Esophagus mucosa (tissue), 1 donor: ENCODE measurements around the gene DNAJC5. TPM values are rescaled to one million over a fixed set of nuclear protein-coding genes. Genes with fewer than 3 reads are reported as not detected.

Experiments used
- ATAC-seq: fragments of 200-7000 bp; cut with Tn5 transposase; one replicate; pipeline ENCODE4 v1.9.1; 2020
- total RNA-seq: library from RNA; stranded (reverse); gene quantifications from one replicate; pipeline ENCODE4 v1.2.4, GENCODE V29; 2023
- donor health status: DM: yes; HTN: yes; CAD: no.

The DNAJC5 gene
- total RNA-seq, 1 donor from 2014 or later, result 64.8 TPM

GRCh38 chr20:63885264-63886053 lies 9.5 kb upstream of the DNAJC5 start:
- ATAC-seq, result peak; percentile 83

- ATAC-seq, result no peak
Observed at GRCh38 chr20:63886054-63886419, 8.9 kb upstream of the DNAJC5 start.

GRCh38 chr20:63886921-63887320 lies 8.0 kb upstream of the DNAJC5 start:
- no peak for ATAC-seq

DNA sequence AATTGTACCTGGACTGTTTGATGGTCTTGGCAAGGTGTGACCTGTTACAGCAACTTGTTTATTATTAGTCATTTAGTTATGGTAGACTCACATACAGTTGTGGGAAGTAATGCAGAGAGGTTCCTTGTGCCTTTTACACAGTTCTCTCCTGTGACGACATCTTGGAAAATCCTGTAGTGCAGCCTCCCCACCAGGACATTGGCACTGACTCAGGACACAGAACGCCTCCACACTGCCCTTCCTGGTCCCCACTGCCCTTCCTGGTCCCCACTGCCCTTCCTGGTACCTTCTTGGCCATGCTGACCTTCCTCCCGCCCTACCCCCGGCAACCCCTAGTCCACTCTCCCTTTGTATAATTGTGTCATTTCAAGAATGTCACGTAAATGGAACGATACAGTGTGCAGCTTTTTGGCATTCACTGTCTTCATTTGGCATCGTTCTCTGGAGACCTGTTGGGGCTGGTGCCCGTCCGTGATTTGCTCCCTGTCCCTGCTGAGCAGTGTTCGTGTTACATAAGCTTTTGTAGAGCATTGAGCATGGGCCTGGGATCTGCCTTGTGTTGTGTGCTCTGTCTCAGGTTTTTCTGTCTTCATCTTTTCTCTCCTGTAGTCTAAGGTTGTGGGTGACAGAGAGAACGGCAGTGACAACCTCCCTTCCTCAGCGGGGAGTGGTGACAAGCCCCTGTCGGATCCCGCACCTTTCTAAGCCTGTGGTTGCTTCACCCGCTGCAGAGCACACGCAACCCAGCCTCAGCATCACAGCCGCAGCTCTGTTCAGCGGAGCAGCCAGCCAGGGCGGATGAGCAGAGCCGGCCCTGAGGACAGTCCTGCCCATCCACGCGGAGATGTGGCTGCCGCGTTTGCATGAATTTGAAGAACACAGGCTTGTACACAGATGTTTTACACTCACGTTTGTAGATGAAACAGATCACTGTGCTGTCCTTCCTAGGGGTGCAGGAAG lies 5.4 kb upstream of the DNAJC5 start:
- ATAC-seq, result peak; percentile 77

DNA sequence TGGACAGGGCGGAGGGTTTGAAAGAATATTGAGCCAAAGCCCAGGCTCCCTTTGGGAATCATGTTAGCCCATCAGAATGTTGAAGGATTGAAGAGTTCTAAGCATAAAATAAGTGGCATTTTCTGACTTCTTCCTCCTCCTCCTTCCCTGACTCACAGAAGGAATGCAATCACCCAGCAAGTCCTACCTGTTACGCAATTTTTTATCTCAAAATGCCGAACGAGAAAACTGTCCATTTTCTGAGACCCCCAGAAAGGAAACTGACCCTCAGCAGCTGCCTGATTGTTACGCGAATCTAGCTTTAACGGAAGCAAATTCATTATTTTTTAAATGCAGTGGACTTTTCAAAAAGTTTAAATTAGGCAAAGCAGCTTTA lies 4.7 kb upstream of the DNAJC5 start:
- no peak for ATAC-seq

GRCh38 chr20:63890616-63891015 lies 4.3 kb upstream of the DNAJC5 start:
- no peak for ATAC-seq

DNA sequence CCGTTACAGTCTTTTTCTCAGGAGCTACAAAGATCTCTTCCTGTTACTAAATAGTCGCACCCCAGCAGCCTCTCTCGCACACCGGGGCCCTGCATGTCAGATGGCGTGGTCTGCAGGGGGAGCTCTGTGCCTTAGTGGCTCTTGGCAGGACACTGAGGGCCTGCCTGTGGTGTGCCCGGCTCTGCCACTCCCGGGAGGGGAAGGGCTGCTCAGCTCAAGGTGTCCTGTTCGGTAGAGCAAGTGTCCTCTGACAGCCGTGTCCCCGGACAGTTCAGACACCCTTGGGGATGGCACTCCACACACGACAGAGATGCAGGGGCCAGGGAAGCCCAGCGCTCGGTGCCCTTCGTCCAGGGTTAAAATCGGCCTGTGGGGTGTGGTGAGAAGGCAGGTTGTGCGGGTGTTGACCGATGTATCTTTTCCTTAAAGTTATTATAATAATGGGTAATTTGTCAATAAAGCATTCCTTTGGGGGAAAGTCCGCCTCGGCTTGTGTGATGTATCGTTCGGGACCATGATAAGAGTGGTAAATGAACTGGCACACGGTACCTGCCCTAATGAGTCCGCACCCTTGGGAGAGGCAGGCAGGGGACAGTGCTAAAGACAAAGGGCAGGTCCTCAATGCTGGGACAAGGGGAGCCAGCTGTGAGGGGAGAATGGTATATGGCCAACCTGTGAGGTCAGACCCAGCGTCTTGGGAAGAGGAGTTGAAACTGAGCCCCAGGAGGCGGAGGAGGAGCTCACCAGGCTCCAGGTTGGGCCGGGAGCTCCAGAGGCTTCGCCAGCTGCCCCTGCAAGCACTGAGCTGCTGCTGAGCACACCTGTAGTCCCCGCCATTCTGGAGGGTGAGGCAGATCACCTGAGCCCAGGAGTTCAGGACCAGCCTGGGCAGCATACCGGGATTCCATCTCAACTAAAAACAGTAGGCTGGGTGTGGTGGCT lies 3.6 kb upstream of the DNAJC5 start:
- no peak for ATAC-seq

DNA sequence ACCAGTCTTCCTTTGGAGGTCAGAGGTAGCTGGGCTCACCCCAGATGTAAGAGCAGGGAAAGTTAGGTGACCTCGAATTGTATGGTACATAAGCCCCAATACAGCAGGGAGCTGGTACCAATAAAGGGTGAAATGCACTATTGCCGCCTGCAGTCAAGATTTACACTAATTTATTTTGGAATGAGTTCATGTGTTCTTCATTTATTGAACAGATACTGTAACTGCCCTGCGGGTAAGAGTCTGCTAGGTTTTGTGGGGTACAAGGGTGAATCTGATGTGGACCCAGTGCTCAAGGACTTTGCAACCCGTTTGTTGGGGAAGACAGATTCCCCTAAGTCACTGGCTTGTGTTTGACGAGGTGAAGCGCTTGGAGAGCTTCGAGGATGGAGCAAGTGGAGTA lies 2.5 kb upstream of the DNAJC5 start:
- ATAC-seq, result no peak

DNA sequence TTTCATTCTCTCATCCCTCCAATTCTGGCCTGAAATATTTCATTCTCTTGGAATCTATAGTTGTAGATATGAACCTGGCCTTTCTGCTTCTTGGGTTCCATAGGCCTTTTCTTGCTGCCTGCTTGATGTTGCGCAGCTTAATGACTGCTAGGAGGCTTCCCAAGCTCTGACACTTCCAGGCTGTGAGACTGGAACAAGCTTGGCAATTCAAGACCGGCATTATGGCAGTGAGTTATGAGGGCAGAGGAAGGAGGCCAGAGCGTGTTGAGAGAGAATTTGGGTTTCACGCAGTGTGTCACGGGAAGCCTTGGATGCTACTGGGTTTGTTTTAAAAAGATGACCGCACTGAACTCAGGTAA lies 948 bp upstream of the DNAJC5 start:
- no peak for ATAC-seq

GRCh38 chr20:63895202-63895951 lies 451 bp downstream of the DNAJC5 start:
- ATAC-seq, result peak; percentile 1

DNA sequence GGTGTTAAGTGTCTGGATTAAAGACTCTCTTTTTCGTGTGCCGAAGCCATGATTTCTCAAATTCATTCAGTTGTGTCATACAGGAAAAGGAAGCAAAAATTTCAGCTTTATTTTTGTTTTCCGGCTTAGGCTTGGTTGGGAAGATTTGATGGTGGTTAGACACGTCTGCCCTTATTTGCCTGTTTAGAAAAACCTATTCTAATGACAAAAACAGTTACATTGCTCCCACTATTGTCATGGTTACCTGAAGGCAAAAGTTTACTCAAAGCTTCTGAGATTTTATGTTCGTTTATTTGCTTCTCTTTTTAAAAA lies 982 bp downstream of the DNAJC5 start:
- ATAC-seq, result peak; percentile 36

- peak; percentile 43 for ATAC-seq
Observed at GRCh38 chr20:63896264-63897105, 1.6 kb downstream of the DNAJC5 start.

DNA sequence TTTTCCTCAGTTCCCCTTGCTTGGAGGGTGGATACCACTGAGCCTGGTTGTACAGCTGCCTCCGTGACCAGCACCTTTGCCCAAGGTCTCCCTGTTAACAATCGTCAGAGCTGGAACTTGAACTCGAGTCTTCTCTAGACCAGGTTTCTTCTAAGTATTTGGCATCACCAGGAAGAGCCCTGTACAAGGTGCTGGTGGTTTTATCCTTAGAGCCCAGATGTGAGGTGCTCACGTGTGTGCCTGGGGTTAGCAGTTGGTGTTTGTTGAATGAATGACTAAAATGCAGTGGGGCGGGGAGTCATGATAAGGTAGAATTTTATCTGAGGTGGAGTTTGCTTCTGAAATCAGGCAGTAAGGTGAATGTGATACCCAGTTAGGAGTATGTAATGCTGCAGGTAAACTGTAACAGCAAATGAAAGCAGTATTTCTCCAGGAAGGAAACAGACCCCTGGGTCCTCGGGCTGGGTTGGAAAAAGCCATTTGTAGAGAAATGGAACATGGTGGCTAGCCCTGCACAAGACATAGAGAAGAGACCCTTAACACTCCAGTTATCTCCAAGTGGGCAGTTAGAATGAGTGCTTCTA lies 3.1 kb downstream of the DNAJC5 start:
- no peak for ATAC-seq

DNA sequence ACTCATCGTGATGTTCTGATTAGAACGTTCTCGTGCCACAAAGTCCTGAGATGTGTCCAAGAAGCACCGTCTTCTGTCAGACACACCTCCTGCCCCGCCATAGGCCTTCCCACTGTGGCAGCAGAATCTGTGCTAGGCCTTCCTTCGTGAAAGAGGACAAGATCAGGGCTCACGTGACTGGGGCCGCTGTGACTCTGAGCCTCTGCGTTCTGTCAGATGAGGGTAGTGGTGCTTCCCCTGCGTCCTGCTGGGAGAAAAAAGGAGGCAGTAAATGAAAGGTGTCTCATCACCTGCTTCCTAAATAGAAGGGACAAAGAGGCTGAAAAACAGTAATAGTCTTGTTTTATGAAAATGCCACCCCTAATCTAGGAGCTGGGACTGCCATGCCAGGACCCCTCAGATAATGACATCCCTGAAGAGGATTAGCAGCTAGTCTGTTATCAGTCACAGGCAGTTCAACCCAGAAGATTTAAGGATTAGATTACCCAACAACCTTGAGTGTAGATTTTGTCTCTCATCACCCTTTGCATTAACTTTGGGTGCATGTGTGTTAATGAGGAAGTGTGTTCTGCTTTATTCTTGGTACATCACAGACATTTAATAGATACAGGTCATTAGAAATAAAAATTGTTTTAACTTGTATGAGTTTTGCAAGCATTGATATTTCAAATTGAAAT lies 4.1 kb downstream of the DNAJC5 start:
- no peak for ATAC-seq

- ATAC-seq, result no peak
Observed at GRCh38 chr20:63900413-63900812, 5.5 kb downstream of the DNAJC5 start.

DNA sequence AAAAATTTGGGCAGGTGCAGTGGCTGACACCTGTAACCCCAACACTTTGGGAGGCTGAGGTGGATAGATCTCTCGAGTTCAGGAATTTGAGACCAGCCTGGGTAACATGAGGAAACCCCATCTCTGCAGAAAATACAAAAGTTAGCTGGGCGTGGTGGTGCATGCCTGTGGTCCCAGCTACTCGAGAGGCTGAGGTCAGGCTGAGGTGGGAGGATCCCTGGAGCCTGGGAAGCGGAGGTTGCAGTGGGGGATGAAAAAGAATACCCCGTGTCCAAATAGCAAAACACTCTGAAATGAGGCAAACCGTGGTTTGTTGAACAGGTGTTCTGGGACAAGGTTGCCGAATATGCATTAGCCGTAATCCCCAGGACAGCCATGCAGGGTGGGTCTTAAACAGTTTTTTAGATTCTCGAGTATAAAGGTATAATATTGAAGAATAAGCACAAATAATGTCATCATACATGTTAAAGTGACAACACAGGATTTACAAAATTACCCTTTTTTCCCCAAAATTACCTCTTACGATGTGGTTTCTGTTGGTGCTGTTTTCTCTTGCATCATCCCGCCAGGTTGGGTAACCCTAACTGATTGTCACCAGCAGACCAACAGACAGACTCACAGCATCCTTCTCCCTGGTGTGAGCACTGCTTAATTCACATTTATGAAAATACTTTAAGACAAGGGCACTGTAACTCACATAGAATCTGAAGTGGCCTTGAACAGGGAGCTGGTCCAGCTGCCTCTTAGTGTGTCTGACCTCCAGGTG lies 9.1 kb downstream of the DNAJC5 start:
- ATAC-seq, result no peak

DNA sequence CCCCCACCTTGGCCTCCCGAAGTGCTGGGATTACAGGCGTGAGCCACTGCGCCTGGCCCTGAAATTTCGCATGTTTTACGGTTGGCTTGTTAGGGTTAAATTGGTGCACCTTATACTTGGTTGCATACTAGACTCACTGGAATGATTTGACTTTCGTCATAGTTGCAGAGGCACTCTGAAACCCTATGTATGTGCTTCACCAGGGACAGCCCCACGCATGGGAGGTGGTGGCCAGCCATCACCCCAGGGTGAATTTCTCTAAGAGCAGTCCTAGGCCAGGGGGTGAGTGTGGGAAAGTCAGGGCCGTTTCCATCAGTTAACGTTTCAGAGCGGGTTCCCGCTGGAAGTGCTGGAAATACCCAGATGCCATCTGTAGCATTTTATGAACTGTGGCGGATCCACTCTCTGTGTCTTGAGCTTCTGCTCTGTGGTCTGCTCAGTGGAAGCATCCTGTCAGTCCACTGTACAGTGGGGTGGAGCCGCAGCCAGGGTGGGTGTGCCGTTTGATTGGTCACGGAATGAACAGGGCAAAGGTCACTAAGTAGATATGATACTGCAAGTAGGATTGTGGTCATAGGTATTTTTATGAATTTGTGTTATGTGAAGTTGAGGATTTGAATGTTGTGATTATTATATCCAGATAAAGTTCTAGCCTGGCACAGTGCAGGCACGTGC lies 13.2 kb downstream of the DNAJC5 start:
- ATAC-seq, result no peak

- ATAC-seq, result peak; percentile 93
Observed at GRCh38 chr20:63911176-63911575, 16.2 kb downstream of the DNAJC5 start.

DNA sequence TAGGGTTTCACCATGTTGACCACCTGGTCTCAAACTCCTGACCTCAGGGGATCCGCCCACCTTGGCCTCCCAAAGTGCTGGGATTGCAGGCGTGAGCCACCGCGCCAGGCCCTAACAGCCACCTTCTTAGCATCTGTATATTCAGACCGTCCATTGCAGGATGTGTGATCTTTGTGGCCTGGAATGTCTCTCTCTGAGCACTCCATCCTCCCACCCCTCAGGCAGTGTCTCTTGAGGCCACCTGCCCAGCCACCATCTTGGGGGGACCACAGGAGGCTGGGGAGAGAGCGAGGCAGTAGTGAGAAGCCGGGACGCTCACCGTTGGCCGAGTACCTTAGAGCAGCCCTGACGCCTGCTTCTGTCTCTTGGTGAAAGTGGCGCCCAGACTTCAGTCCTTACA lies 18.8 kb downstream of the DNAJC5 start:
- no peak for ATAC-seq
